Panc1 (cell line): ENCODE measurements around the gene SLC4A1. TPM values are rescaled to one million over a fixed set of nuclear protein-coding genes. Genes with fewer than 3 reads are reported as not detected.

ENCODE experiments used
- ATAC-seq: fragments of 200-7000 bp; cut with Tn5 transposase; 2 replicates; pipeline ENCODE4 v1.9.1; 2020; ENCODE audit warnings: mild to moderate bottlenecking, moderate library complexity
- BruUV-seq: library from RNA; stranded (reverse); fragments of 400-500 nt; replicated peaks from 2 replicates; lab custom pipeline; 2021; lab: Mats Ljungman, UMichigan
- CTCF ChIA-PET: fragments of 300-600 bp; sonication (Branson Sonifier 250); formaldehyde crosslinking; loops from one replicate; lab custom pipeline; 2022; ENCODE audit warnings: antibody characterized with exemption; lab: Charles Lee
- POLR2A ChIA-PET: fragments of 300-600 bp; sonication (Branson Sonifier 250); formaldehyde crosslinking; loops from one replicate; lab custom pipeline; 2022; ENCODE audit warnings: antibody characterized with exemption; lab: Charles Lee
- DNase-seq: peaks from one replicate; pipeline ENCODE4 v3.0.0-alpha.2; 2010; ENCODE audit warnings: low read depth, low spot score
- H3K27ac ChIP-seq: 2 replicates; pipeline ENCODE4 v1.5.1; 2011; ENCODE audit warnings: mild to moderate bottlenecking, low read length, inconsistent platforms
- H3K27me3 ChIP-seq: fragments of 200-500 bp; sonication (Bioruptor generic); 2 replicates; pipeline ENCODE4 v1.6.0; 2014; ENCODE audit warnings: low read length, inconsistent platforms; ENCODE audit not compliant: control insufficient read depth, insufficient read depth
- H3K36me3 ChIP-seq: fragments of 200-500 bp; sonication (Bioruptor generic); 2 replicates; pipeline ENCODE4 v1.5.1; 2014; ENCODE audit warnings: inconsistent platforms, mild to moderate bottlenecking, low read length, moderate library complexity; ENCODE audit not compliant: control insufficient read depth, insufficient read depth
- H3K4me1 ChIP-seq: 2 replicates; pipeline ENCODE4 v1.5.1; 2011; ENCODE audit warnings: inconsistent platforms, mild to moderate bottlenecking, low read length, moderate library complexity; ENCODE audit not compliant: control insufficient read depth, insufficient read depth
- H3K4me3 ChIP-seq, 2 experiments: 2 replicates each; pipeline ENCODE4 v1.5.1; 2011 to 2012; ENCODE audit warnings: low read depth in 2 of 2, low read length in 2 of 2, mild to moderate bottlenecking in 2 of 2, inconsistent platforms in 1 of 2, moderate library complexity in 1 of 2
- H3K9me3 ChIP-seq: fragments of 200-500 bp; sonication (Bioruptor generic); 2 replicates; pipeline ENCODE4 v1.5.1; 2014; ENCODE audit warnings: low read depth, mild to moderate bottlenecking, inconsistent platforms, low read length, moderate library complexity; ENCODE audit not compliant: control insufficient read depth, insufficient read depth
- POLR2AphosphoS5 ChIP-seq: IDR thresholded peaks from 2 replicates; pipeline ENCODE4 v1.6.1; 2012; ENCODE audit warnings: mild to moderate bottlenecking, low read depth, low read length, moderate library complexity
- SIN3A ChIP-seq: IDR thresholded peaks from 2 replicates; pipeline ENCODE4 v1.6.1; 2012; ENCODE audit warnings: low read depth, mild to moderate bottlenecking, low read length, moderate library complexity, borderline replicate concordance; ENCODE audit not compliant: insufficient read depth
- TCF7L2 ChIP-seq: IDR thresholded peaks from 2 replicates; pipeline ENCODE4 v1.6.1; 2011; ENCODE audit warnings: mild to moderate bottlenecking, low read depth, low read length, inconsistent platforms
- in situ Hi-C: cut with HindIII; loops from 2 replicates; pipeline ENCODE4 v1.10.0; 2016; ENCODE audit warnings: low sequenced_read_pairs, low pct_unique_long_range_greater_than_20kb
- intact Hi-C: fragments of 100-400 bp; cut with micrococcal nuclease; formaldehyde crosslinking; loops from one replicate; pipeline ENCODE4 v1.10.0; 2022; ENCODE audit not compliant: unreplicated experiment
- total RNA-seq: library from RNA; stranded (reverse); gene quantifications from one replicate; pipeline ENCODE4 v1.2.1, GENCODE V29; 2021; ENCODE audit not compliant: unreplicated experiment
- TF ChIP-seq, protein P1 (sequence below), 2 experiments: IDR thresholded peaks; 2 replicates each; pipeline ENCODE4 v1.6.1; 2011 to 2012; ENCODE audit warnings: low read depth in 2 of 2, control low read depth in 1 of 2, low read length in 1 of 2, mild to moderate bottlenecking in 1 of 2, moderate library complexity in 1 of 2; ENCODE audit not compliant: insufficient read depth in 1 of 2
- TF ChIP-seq, protein P2 (sequence below): fragments of 450-650 bp; IDR thresholded peaks from 2 replicates; pipeline ENCODE4 v1.5.1; 2017; ENCODE audit warnings: mild to moderate bottlenecking

Gene SLC4A1
- total RNA-seq, 1 experiment from 2014 or later = not detected

DNA sequence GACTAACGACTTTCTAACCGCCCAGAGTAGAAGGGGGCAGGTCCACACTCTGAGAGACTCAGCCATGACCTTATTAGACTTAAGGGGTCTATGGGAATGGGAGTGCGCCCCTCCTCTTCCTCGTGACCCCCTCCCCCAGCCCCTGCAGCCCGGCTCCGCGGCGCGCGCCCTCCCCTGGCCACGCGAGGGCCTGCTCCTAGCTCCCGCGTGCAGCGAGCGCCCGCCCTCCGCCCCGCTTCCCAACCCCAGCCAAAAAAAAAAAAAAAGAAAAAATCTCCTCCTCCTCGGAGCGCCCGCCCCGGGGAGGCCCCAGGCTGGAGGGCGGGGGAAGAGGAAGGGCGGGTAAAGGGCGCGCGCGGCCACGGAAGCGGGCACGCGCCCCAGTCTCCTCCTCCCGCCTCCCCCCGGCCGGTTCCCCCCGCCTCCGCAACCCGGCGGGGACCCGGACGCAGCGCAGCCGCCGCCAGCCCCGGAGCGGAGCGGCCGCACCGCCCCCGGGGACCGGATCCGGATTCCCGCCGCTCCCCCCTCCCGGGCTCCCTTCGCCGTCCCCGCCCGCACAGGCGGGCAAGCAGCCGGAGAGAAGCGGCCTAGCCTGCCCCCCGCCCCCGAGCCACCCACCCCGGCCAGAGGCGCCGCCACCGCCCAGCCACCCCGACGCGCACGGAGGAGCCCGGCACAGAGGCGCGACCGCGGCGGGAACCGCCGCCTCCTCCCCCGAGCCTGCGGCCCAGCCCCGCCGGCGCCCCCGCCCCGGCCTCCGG, 49.4 kb downstream of the SLC4A1 start:
- Histone ChIP-seq H3K27me3 (no peaks in the 10 kb centered on the region), H3K9me3 (no peaks in the 10 kb centered on the region), H3K4me1 (peaks cover 22% of the 10 kb centered on the region), H3K4me3 (peak overlapping the region; percentile 58 to 69), H3K27ac (peak overlapping the region; percentile 76), H3K36me3 (peaks cover 8% of the 10 kb centered on the region)
- BruUV-seq = no TSS peak
- in situ Hi-C loops = no loop called here
- CTCF ChIA-PET = interaction anchor here (0.6 to 0.9 kb wide), 2 partner anchors 20 to 91 kb away, joined by 5 read pairs; no protein-coding TSS in a partner anchor
- intact Hi-C loops = no loop called here
- TF ChIP-seq SIN3A (no peak; the same call in 1 of the 2 replicates), POLR2AphosphoS5 (no peak), TCF7L2 (no peak)
- TF ChIP-seq, protein P1, sequence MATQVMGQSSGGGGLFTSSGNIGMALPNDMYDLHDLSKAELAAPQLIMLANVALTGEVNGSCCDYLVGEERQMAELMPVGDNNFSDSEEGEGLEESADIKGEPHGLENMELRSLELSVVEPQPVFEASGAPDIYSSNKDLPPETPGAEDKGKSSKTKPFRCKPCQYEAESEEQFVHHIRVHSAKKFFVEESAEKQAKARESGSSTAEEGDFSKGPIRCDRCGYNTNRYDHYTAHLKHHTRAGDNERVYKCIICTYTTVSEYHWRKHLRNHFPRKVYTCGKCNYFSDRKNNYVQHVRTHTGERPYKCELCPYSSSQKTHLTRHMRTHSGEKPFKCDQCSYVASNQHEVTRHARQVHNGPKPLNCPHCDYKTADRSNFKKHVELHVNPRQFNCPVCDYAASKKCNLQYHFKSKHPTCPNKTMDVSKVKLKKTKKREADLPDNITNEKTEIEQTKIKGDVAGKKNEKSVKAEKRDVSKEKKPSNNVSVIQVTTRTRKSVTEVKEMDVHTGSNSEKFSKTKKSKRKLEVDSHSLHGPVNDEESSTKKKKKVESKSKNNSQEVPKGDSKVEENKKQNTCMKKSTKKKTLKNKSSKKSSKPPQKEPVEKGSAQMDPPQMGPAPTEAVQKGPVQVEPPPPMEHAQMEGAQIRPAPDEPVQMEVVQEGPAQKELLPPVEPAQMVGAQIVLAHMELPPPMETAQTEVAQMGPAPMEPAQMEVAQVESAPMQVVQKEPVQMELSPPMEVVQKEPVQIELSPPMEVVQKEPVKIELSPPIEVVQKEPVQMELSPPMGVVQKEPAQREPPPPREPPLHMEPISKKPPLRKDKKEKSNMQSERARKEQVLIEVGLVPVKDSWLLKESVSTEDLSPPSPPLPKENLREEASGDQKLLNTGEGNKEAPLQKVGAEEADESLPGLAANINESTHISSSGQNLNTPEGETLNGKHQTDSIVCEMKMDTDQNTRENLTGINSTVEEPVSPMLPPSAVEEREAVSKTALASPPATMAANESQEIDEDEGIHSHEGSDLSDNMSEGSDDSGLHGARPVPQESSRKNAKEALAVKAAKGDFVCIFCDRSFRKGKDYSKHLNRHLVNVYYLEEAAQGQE (IDR thresholded peaks at IDR 0.05; ENCODE audit: insufficient read depth in 1 of 2, low read depth in 2 of 2, low read length in 1 of 2) = no peak
- TF ChIP-seq, protein P2, sequence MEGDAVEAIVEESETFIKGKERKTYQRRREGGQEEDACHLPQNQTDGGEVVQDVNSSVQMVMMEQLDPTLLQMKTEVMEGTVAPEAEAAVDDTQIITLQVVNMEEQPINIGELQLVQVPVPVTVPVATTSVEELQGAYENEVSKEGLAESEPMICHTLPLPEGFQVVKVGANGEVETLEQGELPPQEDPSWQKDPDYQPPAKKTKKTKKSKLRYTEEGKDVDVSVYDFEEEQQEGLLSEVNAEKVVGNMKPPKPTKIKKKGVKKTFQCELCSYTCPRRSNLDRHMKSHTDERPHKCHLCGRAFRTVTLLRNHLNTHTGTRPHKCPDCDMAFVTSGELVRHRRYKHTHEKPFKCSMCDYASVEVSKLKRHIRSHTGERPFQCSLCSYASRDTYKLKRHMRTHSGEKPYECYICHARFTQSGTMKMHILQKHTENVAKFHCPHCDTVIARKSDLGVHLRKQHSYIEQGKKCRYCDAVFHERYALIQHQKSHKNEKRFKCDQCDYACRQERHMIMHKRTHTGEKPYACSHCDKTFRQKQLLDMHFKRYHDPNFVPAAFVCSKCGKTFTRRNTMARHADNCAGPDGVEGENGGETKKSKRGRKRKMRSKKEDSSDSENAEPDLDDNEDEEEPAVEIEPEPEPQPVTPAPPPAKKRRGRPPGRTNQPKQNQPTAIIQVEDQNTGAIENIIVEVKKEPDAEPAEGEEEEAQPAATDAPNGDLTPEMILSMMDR = no peak; the same call in none of the 2 replicates
- POLR2A ChIA-PET = interaction anchor here (0.6 kb wide), 1 partner anchor 108 kb away, joined by 6 read pairs; no protein-coding TSS in a partner anchor
- DNase-seq (no peak), ATAC-seq (peak; percentile 29)

DNA sequence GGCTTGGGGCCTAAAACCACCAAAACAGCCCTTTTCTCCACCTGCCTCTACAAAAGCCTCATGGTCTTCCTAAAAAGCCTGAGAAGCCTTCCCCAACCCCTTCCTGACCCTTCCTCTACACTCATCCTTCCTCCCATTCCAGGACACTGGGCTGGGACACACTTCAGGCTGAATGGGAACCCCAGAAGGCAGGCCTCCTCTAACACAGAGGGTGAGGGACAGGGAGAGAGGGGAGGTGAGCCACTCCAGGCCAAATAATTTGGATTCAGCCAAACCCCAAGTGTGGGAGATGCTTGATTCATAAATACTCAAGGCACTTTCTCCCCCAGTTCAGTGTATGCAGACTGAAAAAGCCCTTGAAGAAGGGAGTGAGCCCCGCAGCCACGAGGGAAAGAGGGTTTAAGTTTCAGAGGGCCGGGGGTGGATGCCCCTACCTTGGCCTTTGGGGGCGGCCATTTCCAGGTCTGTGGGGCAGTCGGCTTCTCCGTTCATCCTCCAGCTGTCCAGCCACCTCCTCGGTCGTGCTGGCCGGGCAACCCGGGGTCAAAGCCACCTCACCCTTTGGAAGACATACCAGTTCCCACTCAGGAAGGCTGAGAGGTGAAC, 50.1 kb downstream of the SLC4A1 start:
- no peak for DNase-seq
- H3K4me3 ChIP-seq = peak overlapping the region; percentile 58 to 69
- H3K27ac ChIP-seq = peak overlapping the region; percentile 76
- no peaks in the 10 kb centered on the region for H3K9me3 ChIP-seq
- peaks cover 8% of the 10 kb centered on the region for H3K36me3 ChIP-seq
- TF ChIP-seq, protein P1 (IDR thresholded peaks at IDR 0.05; ENCODE audit: insufficient read depth in 1 of 2, low read depth in 2 of 2, low read length in 1 of 2) = no peak
- TF ChIP-seq, protein P2 = no peak
- no peak for TF ChIP-seq TCF7L2
- no peak for TF ChIP-seq POLR2AphosphoS5
- TF ChIP-seq SIN3A = no peak
- no peak for ATAC-seq
- ChIA-PET CTCF (interaction anchor here (0.9 kb wide), 1 partner anchor 92 kb away, joined by 5 read pairs; no protein-coding TSS in a partner anchor), POLR2A (interaction anchor here (0.6 kb wide), 1 partner anchor 109 kb away, joined by 6 read pairs; no protein-coding TSS in a partner anchor)
- in situ Hi-C loops (no loop called here), intact Hi-C loops (no loop called here)
- peaks cover 18% of the 10 kb centered on the region for H3K4me1 ChIP-seq
- BruUV-seq = no TSS peak
- H3K27me3 ChIP-seq = no peaks in the 10 kb centered on the region
